K562 (cell line): ENCODE data around the gene PLEKHM3. TPM values are rescaled to one million over a fixed set of nuclear protein-coding genes. Genes with fewer than 3 reads are reported as not detected.

Experiments
- ARHGAP35 ChIP-seq: fragments of 450-650 bp; IDR thresholded peaks from 2 replicates; pipeline ENCODE4 v1.6.1; 2018; ENCODE audit not compliant: partially characterized antibody
- CBX5 ChIP-seq: IDR thresholded peaks from 2 replicates; pipeline ENCODE4 v1.6.1; 2014; ENCODE audit warnings: low read depth, borderline replicate concordance
- CHCHD3 ChIP-seq: fragments of 250-450 bp; sonication (Bioruptor Pico); IDR thresholded peaks from 2 replicates; pipeline ENCODE4 v2.1.2; 2022; ENCODE audit warnings: mild to moderate bottlenecking
- DDX20 ChIP-seq: fragments of 450-650 bp; IDR thresholded peaks from 2 replicates; pipeline ENCODE4 v1.6.1; 2016; ENCODE audit warnings: missing genetic modification characterization, low read depth, mild to moderate bottlenecking, missing compliant biosample characterization, moderate library complexity
- EP300 ChIP-seq: IDR thresholded peaks from 2 replicates; pipeline ENCODE4 v1.6.1; 2012; ENCODE audit warnings: low read length, improper control_type of control experiment
- FIP1L1 ChIP-seq: fragments of 200-400 bp; formaldehyde crosslinking; IDR thresholded peaks from 2 replicates; pipeline ENCODE4 v1.6.1; 2018; ENCODE audit warnings: mild to moderate bottlenecking, low read depth, low read length; ENCODE audit not compliant: poor library complexity, severe bottlenecking
- FOXP4 ChIP-seq: sonication (generic); formaldehyde crosslinking; IDR thresholded peaks from 2 replicates; pipeline ENCODE4 v1.8.0; 2022; ENCODE audit warnings: mild to moderate bottlenecking, missing genetic modification reagents, borderline replicate concordance
- FUS ChIP-seq: fragments of 200-400 bp; formaldehyde crosslinking; optimal IDR thresholded peaks from 2 replicates; pipeline ENCODE3; 2017; ENCODE audit warnings: low read depth, low read length
- KAT7 ChIP-seq: sonication (generic); formaldehyde crosslinking; IDR thresholded peaks from 2 replicates; pipeline ENCODE4 v1.8.0; 2022; ENCODE audit warnings: missing genetic modification reagents, mild to moderate bottlenecking, borderline replicate concordance
- NCOA1 ChIP-seq: fragments of 450-650 bp; IDR thresholded peaks from 2 replicates; pipeline ENCODE4 v1.6.1; 2016; ENCODE audit warnings: low read depth
- NR2F6 ChIP-seq: fragments of 450-650 bp; formaldehyde crosslinking; IDR thresholded peaks from 2 replicates; pipeline ENCODE4 v1.4.0; 2020; ENCODE audit warnings: mild to moderate bottlenecking
- POLR3G ChIP-seq: IDR thresholded peaks from 2 replicates; pipeline ENCODE4 v1.6.1; 2011; ENCODE audit not compliant: insufficient read length, insufficient replicate concordance; ENCODE audit errors: extremely low read depth
- PTRF ChIP-seq: fragments of 450-650 bp; IDR thresholded peaks from 2 replicates; pipeline ENCODE4 v1.6.1; 2016; ENCODE audit warnings: mild to moderate bottlenecking, missing genetic modification characterization, missing compliant biosample characterization
- RBFOX2 ChIP-seq: fragments of 200-400 bp; formaldehyde crosslinking; IDR thresholded peaks from 2 replicates; pipeline ENCODE4 v1.6.1; 2017; ENCODE audit warnings: low read depth, mild to moderate bottlenecking, low read length, moderate library complexity
- RFX1 ChIP-seq: fragments of 450-650 bp; IDR thresholded peaks from 2 replicates; pipeline ENCODE4 v1.6.1; 2016; ENCODE audit warnings: mild to moderate bottlenecking, moderate library complexity
- SMARCA4 ChIP-seq: fragments of 450-650 bp; IDR thresholded peaks from 2 replicates; pipeline ENCODE4 v1.6.1; 2016
- STAT6 ChIP-seq: sonication (generic); formaldehyde crosslinking; IDR thresholded peaks from 2 replicates; pipeline ENCODE4 v1.8.1; 2023; ENCODE audit warnings: mild to moderate bottlenecking, missing genetic modification reagents
- TCF7L2 ChIP-seq: fragments of 150-350 bp; IDR thresholded peaks from 2 replicates; pipeline ENCODE4 v1.6.1; 2016; ENCODE audit warnings: low read depth, mild to moderate bottlenecking, low read length, moderate library complexity
- ZFX ChIP-seq: sonication (generic); formaldehyde crosslinking; IDR thresholded peaks from 2 replicates; pipeline ENCODE4 v1.8.0; 2022; ENCODE audit warnings: mild to moderate bottlenecking, missing genetic modification reagents, moderate library complexity
- ZNF134 ChIP-seq: fragments of 250-450 bp; sonication (Bioruptor Pico); conservative IDR thresholded peaks from 2 replicates; pipeline ENCODE4 v1.4.0; 2020
- ZNF24 ChIP-seq: fragments of 450-650 bp; IDR thresholded peaks from 2 replicates; pipeline ENCODE4 v1.6.1; 2016
- ZNF282 ChIP-seq: sonication (generic); formaldehyde crosslinking; IDR thresholded peaks from 2 replicates; pipeline ENCODE4 v1.8.1; 2023; ENCODE audit warnings: missing genetic modification reagents
- ZNF316 ChIP-seq: fragments of 450-650 bp; IDR thresholded peaks from 2 replicates; pipeline ENCODE4 v1.6.1; 2016
- ZNF655 ChIP-seq: fragments of 250-450 bp; sonication (Bioruptor Pico); IDR thresholded peaks from 2 replicates; pipeline ENCODE4 v1.5.0; 2021
- ZNF740 ChIP-seq, 3 experiments: fragments of 200-800 bp in 1 of 3; sonication (Bioruptor generic) in 1 of 3; sonication (generic) in 1 of 3; formaldehyde crosslinking in 1 of 3; IDR thresholded peaks; 2 replicates each; pipeline versions ENCODE4 v1.6.1 to v1.8.0; 2016 to 2022; ENCODE audit warnings: mild to moderate bottlenecking in 2 of 3, missing compliant biosample characterization in 2 of 3, missing genetic modification characterization in 2 of 3, missing genetic modification reagents in 1 of 3
- polyA plus RNA-seq, 8 experiments: library from polyadenylated mRNA; depleted of rRNA in 4 of 8; stranded (reverse) in 5 of 8; unstranded in 3 of 8; fragments of >200 nt; fragmentation: Nextera tagmentation in 2 of 8; fragmentation: Illumina TruSeq in 1 of 8; extraction: Ambion mirVana in 2 of 8; extraction: Trizol in 1 of 8; gene quantifications; 2 replicates each; pipeline versions ENCODE4 v1.2.1 to v1.2.3, GENCODE V29; 2011 to 2014; ENCODE audit warnings: inconsistent platforms in 1 of 8, missing spikeins in 1 of 8
- total RNA-seq, 7 experiments: library from RNA; depleted of rRNA in 6 of 7; stranded (reverse); fragments of >200 nt in 6 of 7; fragmentation: Illumina TruSeq in 2 of 7; extraction: Trizol in 2 of 7; gene quantifications; 2 replicates each; pipeline versions ENCODE4 v1.2.1 to v1.2.3, GENCODE V29; 2011 to 2021; ENCODE audit warnings: low replicate concordance in 1 of 7

The PLEKHM3 gene
- total and polyA plus RNA-seq, 9 of the 15 experiments (the other 6 are each of a cell fraction or from before 2014, with no cell fraction given): 0.24 to 1.6 (median 1.0) TPM

- TF ChIP-seq ZNF316 (no peak), ZNF740 (CRISPR knock-in tag; IDR thresholded peaks at IDR 0.05) (peak; percentile 57; the same call in 1 of the 2 replicates), ZNF740 (tag; IDR thresholded peaks at IDR 0.05) (no peak; a peak in 1 of 4 replicates), ZNF282 (CRISPR knock-in tag) (no peak), ZNF655 (no peak), ARHGAP35 (no peak), POLR3G (no peak), SMARCA4 (peak; percentile 6; the same call in 1 of the 2 replicates), NCOA1 (no peak), FUS (no peak), DDX20 (no peak), FIP1L1 (no peak), ZNF24 (no peak), CBX5 (no peak), STAT6 (no peak), RFX1 (no peak), PTRF (no peak), TCF7L2 (no peak), ZNF134 (CRISPR knock-in tag) (no peak), EP300 (no peak), CHCHD3 (CRISPR knock-in tag) (no peak), RBFOX2 (peak; percentile 53), NR2F6 (CRISPR knock-in tag) (no peak), ZFX (CRISPR knock-in tag) (peak; percentile 85), FOXP4 (no peak), KAT7 (no peak)
Observed at GRCh38 chr2:207772844-207773205, 252.5 kb downstream of the PLEKHM3 start (continued).
